Sigmoid colon (tissue), 4 donors: ENCODE measurements around the gene ZKSCAN4.
A peak's percentile ranks its signal among the peaks of the same experiment; 100 is the strongest.

Experiments
- POLR2AphosphoS5 ChIP-seq, 4 donors: sonication (generic); formaldehyde crosslinking; IDR thresholded peaks; one replicate each; pipeline ENCODE4 v1.6.1; 2017; ENCODE audit warnings: antibody characterized with exemption in 4 of 4
- TF ChIP-seq, protein P1 (sequence below), 4 experiments: fragments of 450-650 bp in 3 of 4; fragments of 200-600 bp in 1 of 4; IDR thresholded peaks; one replicate each; pipeline ENCODE4 v1.5.1; 2016 to 2019; ENCODE audit warnings: antibody characterized with exemption in 4 of 4, mild to moderate bottlenecking in 3 of 4, moderate library complexity in 2 of 4

DNA sequence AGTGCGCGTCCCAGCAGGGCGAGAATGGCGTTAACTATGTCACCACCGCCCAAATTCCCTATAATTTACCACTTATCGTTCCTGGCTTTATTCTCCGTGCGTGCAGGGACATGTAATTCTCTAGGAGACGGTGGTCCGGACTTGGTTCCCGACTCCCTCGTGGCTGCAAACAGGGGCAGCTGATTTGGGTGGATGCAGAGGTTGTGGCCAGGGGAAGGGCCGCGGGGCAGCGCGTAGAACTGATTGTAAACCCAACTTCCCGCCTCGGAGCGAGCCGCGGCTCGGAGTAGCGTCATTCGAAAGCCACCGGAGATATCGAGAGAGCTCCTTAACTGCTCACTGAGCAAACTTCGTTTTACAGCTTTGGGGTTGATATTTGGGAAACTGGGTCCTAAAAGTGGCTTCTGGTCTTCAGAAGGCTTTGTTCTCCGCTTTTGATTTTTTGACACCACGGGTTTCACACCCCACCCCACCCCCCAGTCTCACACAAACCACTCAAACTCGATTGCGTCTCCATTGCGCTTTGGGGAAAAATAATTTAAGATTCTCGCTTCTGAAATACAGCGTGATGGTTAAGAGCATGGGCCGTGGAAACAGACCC is 44.5 kb downstream of the ZKSCAN4 start:
- TF ChIP-seq, protein P1, sequence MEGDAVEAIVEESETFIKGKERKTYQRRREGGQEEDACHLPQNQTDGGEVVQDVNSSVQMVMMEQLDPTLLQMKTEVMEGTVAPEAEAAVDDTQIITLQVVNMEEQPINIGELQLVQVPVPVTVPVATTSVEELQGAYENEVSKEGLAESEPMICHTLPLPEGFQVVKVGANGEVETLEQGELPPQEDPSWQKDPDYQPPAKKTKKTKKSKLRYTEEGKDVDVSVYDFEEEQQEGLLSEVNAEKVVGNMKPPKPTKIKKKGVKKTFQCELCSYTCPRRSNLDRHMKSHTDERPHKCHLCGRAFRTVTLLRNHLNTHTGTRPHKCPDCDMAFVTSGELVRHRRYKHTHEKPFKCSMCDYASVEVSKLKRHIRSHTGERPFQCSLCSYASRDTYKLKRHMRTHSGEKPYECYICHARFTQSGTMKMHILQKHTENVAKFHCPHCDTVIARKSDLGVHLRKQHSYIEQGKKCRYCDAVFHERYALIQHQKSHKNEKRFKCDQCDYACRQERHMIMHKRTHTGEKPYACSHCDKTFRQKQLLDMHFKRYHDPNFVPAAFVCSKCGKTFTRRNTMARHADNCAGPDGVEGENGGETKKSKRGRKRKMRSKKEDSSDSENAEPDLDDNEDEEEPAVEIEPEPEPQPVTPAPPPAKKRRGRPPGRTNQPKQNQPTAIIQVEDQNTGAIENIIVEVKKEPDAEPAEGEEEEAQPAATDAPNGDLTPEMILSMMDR (IDR thresholded peaks at IDR 0.05) = no peak
- peak in 1 of 4 donors; percentile 25 for TF ChIP-seq POLR2AphosphoS5 (IDR thresholded peaks at IDR 0.05)
